CD14-positive monocyte (primary cell): ENCODE results near the gene NPSR1. TPM values are rescaled to one million over a fixed set of nuclear protein-coding genes. Genes with fewer than 3 reads are reported as not detected.

Source experiments
- DNase-seq, 3 donors: peaks; one replicate each; pipeline ENCODE4 v3.0.0-alpha.2; 2011 to 2022
- H2AFZ ChIP-seq: 2 replicates; pipeline ENCODE4 v1.6.0; 2012; ENCODE audit warnings: mild to moderate bottlenecking, low read depth, low read length, inconsistent platforms; ENCODE audit not compliant: insufficient read depth, poor library complexity, severe bottlenecking
- H3K27ac ChIP-seq, 2 donors: 1 replicate in 1 of 2; 2 replicates in 1 of 2; pipeline ENCODE4 v1.5.1; 2012 to 2013; ENCODE audit warnings: low read length in 2 of 2, control low read depth in 1 of 2, inconsistent platforms in 1 of 2, low read depth in 1 of 2, mild to moderate bottlenecking in 1 of 2
- H3K27me3 ChIP-seq, 2 donors: one replicate each; pipeline versions ENCODE4 v1.6.0 to v1.6.1; 2011 to 2013; ENCODE audit warnings: low read length in 2 of 2; ENCODE audit not compliant: control insufficient read depth in 2 of 2, insufficient read depth in 2 of 2
- H3K36me3 ChIP-seq, 2 donors: replicated peaks in 1 of 2; 1 replicate in 1 of 2; 2 replicates in 1 of 2; pipeline versions ENCODE4 v1.5.1 to v1.6.1; 2012 to 2013; ENCODE audit warnings: low read length in 2 of 2, control low read depth in 1 of 2, inconsistent platforms in 1 of 2, mild to moderate bottlenecking in 1 of 2; ENCODE audit not compliant: insufficient read depth in 2 of 2, control insufficient read depth in 1 of 2
- H3K4me1 ChIP-seq, 2 donors: 1 replicate in 1 of 2; 2 replicates in 1 of 2; pipeline versions ENCODE4 v1.5.1 to v1.6.1; 2012 to 2013; ENCODE audit warnings: low read length in 2 of 2, control low read depth in 1 of 2, inconsistent platforms in 1 of 2, mild to moderate bottlenecking in 1 of 2, moderate library complexity in 1 of 2; ENCODE audit not compliant: insufficient read depth in 2 of 2, control insufficient read depth in 1 of 2
- H3K4me2 ChIP-seq: replicated peaks from 2 replicates; pipeline ENCODE3; 2012; ENCODE audit warnings: low read length, moderate library complexity, mild to moderate bottlenecking; ENCODE audit not compliant: poor library complexity, severe bottlenecking; ENCODE audit errors: extremely low read depth
- H3K4me3 ChIP-seq, 3 experiments: fragments of 200-600 bp in 1 of 3; sonication (generic) in 1 of 3; replicated peaks in 1 of 3; 1 replicate in 2 of 3; 2 replicates in 1 of 3; pipeline ENCODE4 v1.5.1; 2011 to 2013; ENCODE audit warnings: low read length in 3 of 3, mild to moderate bottlenecking in 3 of 3, control low read depth in 2 of 3, low read depth in 2 of 3, inconsistent platforms in 1 of 3, moderate library complexity in 1 of 3
- H3K79me2 ChIP-seq: 2 replicates; pipeline ENCODE4 v1.6.0; 2012; ENCODE audit warnings: mild to moderate bottlenecking, control low read depth, inconsistent platforms, low read length, moderate library complexity; ENCODE audit not compliant: insufficient read depth
- H3K9ac ChIP-seq: 2 replicates; pipeline ENCODE4 v1.6.0; 2017; ENCODE audit warnings: low read length, mild to moderate bottlenecking; ENCODE audit not compliant: insufficient read depth, poor library complexity, severe bottlenecking
- H3K9me3 ChIP-seq, 2 donors: replicated peaks in 1 of 2; 1 replicate in 1 of 2; 2 replicates in 1 of 2; pipeline versions ENCODE4 v1.5.1 to v1.6.1; 2012 to 2013; ENCODE audit warnings: low read length in 2 of 2, control low read depth in 1 of 2; ENCODE audit not compliant: control insufficient read depth in 1 of 2, insufficient read depth in 1 of 2
- H4K20me1 ChIP-seq: 2 replicates; pipeline ENCODE4 v1.6.0; 2012; ENCODE audit warnings: mild to moderate bottlenecking, low read length, control low read depth, moderate library complexity; ENCODE audit not compliant: insufficient read depth
- H3K27ac Mint-ChIP-seq, 7 donors: one replicate each; pipeline ENCODE4 v1.8.0; 2020; ENCODE audit warnings: mild to moderate bottlenecking in 7 of 7, mixed read lengths in 7 of 7, moderate library complexity in 6 of 7, inconsistent platforms in 2 of 7
- H3K27me3 Mint-ChIP-seq, 3 donors: one replicate each; pipeline ENCODE4 v1.8.0; 2021 to 2022; ENCODE audit warnings: low read depth in 3 of 3, mild to moderate bottlenecking in 3 of 3, mixed read lengths in 3 of 3, moderate library complexity in 3 of 3, inconsistent platforms in 1 of 3
- H3K36me3 Mint-ChIP-seq, 2 donors: one replicate each; pipeline ENCODE4 v1.8.0; 2020; ENCODE audit warnings: mixed read lengths in 2 of 2, inconsistent platforms in 1 of 2, mild to moderate bottlenecking in 1 of 2
- H3K4me1 Mint-ChIP-seq: one replicate; pipeline ENCODE4 v1.8.0; 2020; ENCODE audit warnings: mild to moderate bottlenecking, mixed read lengths
- H3K4me3 Mint-ChIP-seq, 2 donors: one replicate each; pipeline ENCODE4 v1.8.0; 2020; ENCODE audit warnings: mild to moderate bottlenecking in 2 of 2, mixed read lengths in 2 of 2, moderate library complexity in 1 of 2
- H3K9me3 Mint-ChIP-seq, 7 donors: one replicate each; pipeline ENCODE4 v1.8.0; 2020 to 2022; ENCODE audit warnings: mixed read lengths in 7 of 7, mild to moderate bottlenecking in 6 of 7, moderate library complexity in 6 of 7, inconsistent platforms in 2 of 7
- whole genome bisulfite sequencing: methylation state at CpG from one replicate; pipeline ENCODE4 v1.1.5; 2013; ENCODE audit warnings: missing lambda C conversion rate; ENCODE audit not compliant: insufficient coverage; 5-methylcytosine and 5-hydroxymethylcytosine counted together
- intact Hi-C, 2 donors: fragments of 100-400 bp; cut with micrococcal nuclease; formaldehyde crosslinking; loops; one replicate each; pipeline versions ENCODE4 v1.15.0 to v1.15.1; 2023
- polyA plus RNA-seq, 3 donors: library from polyadenylated mRNA; depleted of rRNA in 1 of 3; unstranded in 2 of 3; stranded (reverse) in 1 of 3; fragments of 300-500 nt in 2 of 3; fragments of >200 nt in 1 of 3; fragmentation: Illumina TruSeq in 2 of 3; gene quantifications; 1 replicate in 2 of 3; 2 replicates in 1 of 3; pipeline ENCODE4 v1.2.3, GENCODE V29; 2012 to 2021
- TF ChIP-seq, protein P1 (sequence below): fragments of 200-600 bp; IDR thresholded peaks from one replicate; pipeline ENCODE4 v1.8.0; 2022; ENCODE audit warnings: antibody characterized with exemption, mild to moderate bottlenecking

Gene NPSR1
- polyA plus RNA-seq, 3 donors = not detected

- TF ChIP-seq, protein P1, sequence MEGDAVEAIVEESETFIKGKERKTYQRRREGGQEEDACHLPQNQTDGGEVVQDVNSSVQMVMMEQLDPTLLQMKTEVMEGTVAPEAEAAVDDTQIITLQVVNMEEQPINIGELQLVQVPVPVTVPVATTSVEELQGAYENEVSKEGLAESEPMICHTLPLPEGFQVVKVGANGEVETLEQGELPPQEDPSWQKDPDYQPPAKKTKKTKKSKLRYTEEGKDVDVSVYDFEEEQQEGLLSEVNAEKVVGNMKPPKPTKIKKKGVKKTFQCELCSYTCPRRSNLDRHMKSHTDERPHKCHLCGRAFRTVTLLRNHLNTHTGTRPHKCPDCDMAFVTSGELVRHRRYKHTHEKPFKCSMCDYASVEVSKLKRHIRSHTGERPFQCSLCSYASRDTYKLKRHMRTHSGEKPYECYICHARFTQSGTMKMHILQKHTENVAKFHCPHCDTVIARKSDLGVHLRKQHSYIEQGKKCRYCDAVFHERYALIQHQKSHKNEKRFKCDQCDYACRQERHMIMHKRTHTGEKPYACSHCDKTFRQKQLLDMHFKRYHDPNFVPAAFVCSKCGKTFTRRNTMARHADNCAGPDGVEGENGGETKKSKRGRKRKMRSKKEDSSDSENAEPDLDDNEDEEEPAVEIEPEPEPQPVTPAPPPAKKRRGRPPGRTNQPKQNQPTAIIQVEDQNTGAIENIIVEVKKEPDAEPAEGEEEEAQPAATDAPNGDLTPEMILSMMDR = no peak
- H3K9me3 ChIP-seq = peaks cover 4% of the 10 kb centered on the region in 2 donors
- H3K4me1 ChIP-seq = no peaks in the 10 kb centered on the region
- no peak overlapping the region for H2AFZ ChIP-seq
- DNase-seq = no peak
- Mint-ChIP-seq H3K9me3 (peaks cover 0 to 19% (median 8%) of the 10 kb centered on the region in 7 donors), H3K27me3 (no peaks in the 10 kb centered on the region), H3K27ac (no peak overlapping the region), H3K4me3 (no peak overlapping the region), H3K4me1 (no peaks in the 10 kb centered on the region), H3K36me3 (no peaks in the 10 kb centered on the region)
- H4K20me1 ChIP-seq = no peaks in the 10 kb centered on the region
- no peaks in the 10 kb centered on the region for H3K36me3 ChIP-seq
- H3K79me2 ChIP-seq = no peaks in the 10 kb centered on the region
- H3K27ac ChIP-seq = no peak overlapping the region
- H3K27me3 ChIP-seq = no peaks in the 10 kb centered on the region
- no peak overlapping the region for H3K4me3 ChIP-seq
- 0% methylated on average over 1 of the region's 3 CpGs for WGBS
- H3K9ac ChIP-seq = no peak overlapping the region
- intact Hi-C loops = no loop called here
- H3K4me2 ChIP-seq = no peak overlapping the region
Observed at GRCh38 chr7:34659472-34660075, 1.6 kb downstream of the NPSR1 start.

DNA sequence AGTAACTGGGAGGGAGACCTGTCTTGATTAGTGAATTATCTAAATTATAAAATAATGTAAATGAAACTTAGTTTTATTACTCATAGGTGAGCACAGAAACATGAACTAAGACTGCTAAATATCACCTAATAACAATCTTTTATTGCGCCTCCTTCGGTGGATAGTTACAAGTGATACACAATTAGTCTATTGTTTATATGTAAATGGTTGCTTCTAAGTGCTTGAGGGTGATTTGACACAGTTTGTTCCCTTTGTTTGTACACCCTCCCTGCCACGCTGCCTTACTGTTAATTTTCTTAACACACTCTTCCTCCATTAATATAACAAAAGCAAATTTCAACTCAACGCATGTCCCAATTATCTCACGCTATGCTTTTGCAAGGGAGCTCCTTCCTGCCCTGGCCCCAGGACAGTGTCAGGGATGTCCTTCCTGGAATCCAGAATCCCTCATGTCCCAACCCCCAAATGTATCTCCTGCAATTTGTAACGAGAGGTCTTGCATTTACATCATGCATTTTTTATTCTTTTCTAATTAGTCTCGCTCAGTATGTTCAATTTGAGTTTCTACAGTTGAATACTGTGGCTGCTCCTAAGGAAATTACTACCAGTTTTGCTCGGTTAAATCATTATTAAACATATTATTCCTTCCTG is 4.2 kb downstream of the NPSR1 start:
- Histone ChIP-seq H3K79me2 (no peaks in the 10 kb centered on the region), H4K20me1 (no peaks in the 10 kb centered on the region), H3K9ac (no peak overlapping the region), H2AFZ (no peak overlapping the region), H3K4me3 (no peak overlapping the region), H3K27me3 (no peaks in the 10 kb centered on the region), H3K36me3 (no peaks in the 10 kb centered on the region), H3K4me2 (no peak overlapping the region), H3K4me1 (no peaks in the 10 kb centered on the region), H3K27ac (no peak overlapping the region), H3K9me3 (peaks cover 4% of the 10 kb centered on the region in 2 donors)
- no peak overlapping the region for H3K27ac Mint-ChIP-seq
- H3K9me3 Mint-ChIP-seq = peaks cover 0 to 16% (median 6%) of the 10 kb centered on the region in 7 donors
- no peaks in the 10 kb centered on the region for H3K27me3 Mint-ChIP-seq
- DNase-seq = no peak
- WGBS = 88% methylated on average over 5 of the region's 8 CpGs
- no peaks in the 10 kb centered on the region for H3K36me3 Mint-ChIP-seq
- TF ChIP-seq, protein P1 = no peak
- no peaks in the 10 kb centered on the region for H3K4me1 Mint-ChIP-seq
- H3K4me3 Mint-ChIP-seq = no peak overlapping the region
- intact Hi-C loops = no loop called here
